Body of pancreas (tissue), 4 donors: Measurements from ENCODE around the gene TLCD2.

ENCODE experiments used
- POLR2A ChIP-seq, 3 donors: fragments of 450-650 bp; IDR thresholded peaks; one replicate each; pipeline ENCODE4 v1.6.1; 2016; ENCODE audit warnings: antibody characterized with exemption in 3 of 3, mild to moderate bottlenecking in 2 of 3
- TF ChIP-seq, protein P1 (sequence below), 7 experiments: fragments of 450-650 bp in 4 of 7; fragments of 200-600 bp in 3 of 7; sonication (generic) in 3 of 7; IDR thresholded peaks; one replicate each; pipeline ENCODE4 v1.5.1; 2016 to 2019; ENCODE audit warnings: antibody characterized with exemption in 7 of 7

DNA sequence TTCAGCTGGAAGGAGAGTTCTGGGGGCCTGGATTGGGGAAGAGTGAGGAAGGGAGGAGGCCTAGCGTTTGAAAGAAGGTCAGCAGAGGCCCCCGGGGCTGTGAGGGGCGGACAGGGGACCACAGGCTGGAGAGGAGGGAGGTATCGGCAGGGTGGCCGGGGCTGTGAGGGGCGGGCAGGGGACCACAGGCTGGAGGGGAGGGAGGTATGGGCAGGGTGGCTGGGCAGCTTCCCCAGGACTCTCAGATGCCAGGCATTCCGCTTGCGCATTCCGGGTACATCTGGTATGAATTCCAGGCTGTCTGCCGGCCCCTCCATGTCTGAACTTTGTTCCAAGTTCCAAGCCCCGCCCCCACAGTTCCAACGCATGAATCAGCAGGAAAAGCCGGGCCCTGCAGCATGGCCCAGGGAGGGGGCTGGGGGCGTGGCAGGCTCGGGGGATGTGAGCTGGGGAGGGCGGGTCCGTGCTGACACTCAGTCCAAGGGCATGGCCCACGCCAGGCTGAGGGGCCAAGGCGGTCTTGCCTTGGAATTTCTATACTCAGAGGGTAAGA lies 4.3 kb upstream of the TLCD2 start:
- TF ChIP-seq, protein P1, sequence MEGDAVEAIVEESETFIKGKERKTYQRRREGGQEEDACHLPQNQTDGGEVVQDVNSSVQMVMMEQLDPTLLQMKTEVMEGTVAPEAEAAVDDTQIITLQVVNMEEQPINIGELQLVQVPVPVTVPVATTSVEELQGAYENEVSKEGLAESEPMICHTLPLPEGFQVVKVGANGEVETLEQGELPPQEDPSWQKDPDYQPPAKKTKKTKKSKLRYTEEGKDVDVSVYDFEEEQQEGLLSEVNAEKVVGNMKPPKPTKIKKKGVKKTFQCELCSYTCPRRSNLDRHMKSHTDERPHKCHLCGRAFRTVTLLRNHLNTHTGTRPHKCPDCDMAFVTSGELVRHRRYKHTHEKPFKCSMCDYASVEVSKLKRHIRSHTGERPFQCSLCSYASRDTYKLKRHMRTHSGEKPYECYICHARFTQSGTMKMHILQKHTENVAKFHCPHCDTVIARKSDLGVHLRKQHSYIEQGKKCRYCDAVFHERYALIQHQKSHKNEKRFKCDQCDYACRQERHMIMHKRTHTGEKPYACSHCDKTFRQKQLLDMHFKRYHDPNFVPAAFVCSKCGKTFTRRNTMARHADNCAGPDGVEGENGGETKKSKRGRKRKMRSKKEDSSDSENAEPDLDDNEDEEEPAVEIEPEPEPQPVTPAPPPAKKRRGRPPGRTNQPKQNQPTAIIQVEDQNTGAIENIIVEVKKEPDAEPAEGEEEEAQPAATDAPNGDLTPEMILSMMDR (IDR thresholded peaks at IDR 0.05) = no peak
- no peak for TF ChIP-seq POLR2A (IDR thresholded peaks at IDR 0.05)
